ES-I3 (cell line): ENCODE measurements around the gene C12orf56.
"Not testable (repeated sequence)": the region's sequence is repeated elsewhere in the genome, so short reads cannot be mapped to it uniquely, and the experiment has no call there.

Experiments used
- H3K36me3 ChIP-seq: 2 replicates; pipeline ENCODE4 v1.6.1; 2013; ENCODE audit warnings: mild to moderate bottlenecking, low read length, control low read depth, moderate library complexity; ENCODE audit not compliant: insufficient read depth
- H3K4me1 ChIP-seq: 2 replicates; pipeline ENCODE4 v1.6.1; 2013; ENCODE audit warnings: mild to moderate bottlenecking, control low read depth, low read length; ENCODE audit not compliant: insufficient read depth
- H3K9ac ChIP-seq: 2 replicates; pipeline ENCODE4 v1.6.1; 2013; ENCODE audit warnings: low read depth, mild to moderate bottlenecking, low read length, moderate library complexity
- H3K9me3 ChIP-seq: 2 replicates; pipeline ENCODE4 v1.6.1; 2013; ENCODE audit warnings: mild to moderate bottlenecking, low read length, moderate library complexity; ENCODE audit not compliant: control insufficient read depth, insufficient read depth

The C12orf56 gene

GRCh38 chr12:64404470-64405256, 14.1 kb upstream of the C12orf56 start:
- H3K36me3 ChIP-seq = peaks cover under 1% of the 10 kb centered on the region
- H3K9me3 ChIP-seq = no peaks in the 10 kb centered on the region
- H3K9ac ChIP-seq = peak overlapping the region; percentile 95
- no peaks in the 10 kb centered on the region; the same call in none of the 2 replicates for H3K4me1 ChIP-seq

GRCh38 chr12:64403707-64404469, 13.3 kb upstream of the C12orf56 start, which contains the start of gene XPOT:
XPOT (plus strand) TSS chr12:64404392; CDS start chr12:64410036, 5,644 bp downstream.
- Histone ChIP-seq H3K36me3 (no peaks in the 10 kb centered on the region; the same call in 1 of the 2 replicates), H3K9me3 (no peaks in the 10 kb centered on the region), H3K9ac (peak within 1 kb of the TSS; percentile 95), H3K4me1 (no peaks in the 10 kb centered on the region; the same call in none of the 2 replicates)

- no peaks in the 10 kb centered on the region; the same call in 1 of the 2 replicates for H3K9me3 ChIP-seq
- H3K9ac ChIP-seq = no peak overlapping the region
- no peaks in the 10 kb centered on the region; the same call in none of the 2 replicates for H3K4me1 ChIP-seq
- H3K36me3 ChIP-seq = no peaks in the 10 kb centered on the region
Measured at GRCh38 chr12:64402181-64402580, 11.6 kb upstream of the C12orf56 start.

- H3K9ac ChIP-seq = no peak overlapping the region
Measured at GRCh38 chr12:64400041-64400440, 9.5 kb upstream of the C12orf56 start.

GRCh38 chr12:64395739-64396138, 5.2 kb upstream of the C12orf56 start:
- H3K36me3 ChIP-seq = no peaks in the 10 kb centered on the region

More at GRCh38 chr12:64400041-64400440, 9.5 kb upstream of the C12orf56 start:
- Histone ChIP-seq H3K36me3 (no peaks in the 10 kb centered on the region), H3K9me3 (no peaks in the 10 kb centered on the region; the same call in 1 of the 2 replicates), H3K4me1 (no peaks in the 10 kb centered on the region; the same call in 1 of the 2 replicates)

GRCh38 chr12:64392221-64392620, 1.7 kb upstream of the C12orf56 start:
- Histone ChIP-seq H3K4me1 (no peaks in the 10 kb centered on the region), H3K9ac (no peak overlapping the region)

More at GRCh38 chr12:64395739-64396138, 5.2 kb upstream of the C12orf56 start:
- Histone ChIP-seq H3K9ac (no peak overlapping the region), H3K4me1 (no peaks in the 10 kb centered on the region; the same call in 1 of the 2 replicates), H3K9me3 (no peaks in the 10 kb centered on the region; the same call in 1 of the 2 replicates)

GRCh38 chr12:64389154-64389553, 1.4 kb downstream of the C12orf56 start:
- H3K9me3 ChIP-seq = no peaks in the 10 kb centered on the region
- no peak overlapping the region for H3K9ac ChIP-seq
- no peaks in the 10 kb centered on the region for H3K36me3 ChIP-seq
- H3K4me1 ChIP-seq = no peaks in the 10 kb centered on the region

More at GRCh38 chr12:64392221-64392620, 1.7 kb upstream of the C12orf56 start:
- no peaks in the 10 kb centered on the region for H3K36me3 ChIP-seq
- no peaks in the 10 kb centered on the region for H3K9me3 ChIP-seq

GRCh38 chr12:64387197-64387816, 3.3 kb downstream of the C12orf56 start:
- no peaks in the 10 kb centered on the region for H3K4me1 ChIP-seq
- H3K36me3 ChIP-seq = no peaks in the 10 kb centered on the region
- H3K9me3 ChIP-seq = no peaks in the 10 kb centered on the region
- no peak overlapping the region for H3K9ac ChIP-seq

- no peaks in the 10 kb centered on the region for H3K9me3 ChIP-seq
- H3K9ac ChIP-seq = no peak overlapping the region
- H3K4me1 ChIP-seq = no peaks in the 10 kb centered on the region
- H3K36me3 ChIP-seq = no peaks in the 10 kb centered on the region
Measured at GRCh38 chr12:64385468-64385867, 5.1 kb downstream of the C12orf56 start.

- no peak overlapping the region for H3K9ac ChIP-seq
- H3K36me3 ChIP-seq = no peaks in the 10 kb centered on the region
Measured at GRCh38 chr12:64385019-64385418, 5.5 kb downstream of the C12orf56 start.

GRCh38 chr12:64383675-64384074, 6.9 kb downstream of the C12orf56 start:
- no peaks in the 10 kb centered on the region for H3K4me1 ChIP-seq
- H3K9ac ChIP-seq = no peak overlapping the region
- no peaks in the 10 kb centered on the region for H3K36me3 ChIP-seq
- no peaks in the 10 kb centered on the region for H3K9me3 ChIP-seq

More at GRCh38 chr12:64385019-64385418, 5.5 kb downstream of the C12orf56 start:
- H3K4me1 ChIP-seq = no peaks in the 10 kb centered on the region
- no peaks in the 10 kb centered on the region for H3K9me3 ChIP-seq

- no peaks in the 10 kb centered on the region for H3K36me3 ChIP-seq
- no peaks in the 10 kb centered on the region for H3K9me3 ChIP-seq
- no peaks in the 10 kb centered on the region for H3K4me1 ChIP-seq
- no peak overlapping the region for H3K9ac ChIP-seq
Measured at GRCh38 chr12:64362721-64363305, 27.7 kb downstream of the C12orf56 start.

- not testable (repeated sequence) for H3K9me3 ChIP-seq, H3K36me3 ChIP-seq, H3K9ac ChIP-seq, H3K4me1 ChIP-seq
Measured at GRCh38 chr12:64361173-64361572, 29.4 kb downstream of the C12orf56 start.

GRCh38 chr12:64356209-64356608, 34.3 kb downstream of the C12orf56 start:
- not testable (repeated sequence) for H3K9ac ChIP-seq, H3K36me3 ChIP-seq, H3K4me1 ChIP-seq
- H3K9me3 ChIP-seq = peaks cover 12% of the 10 kb centered on the region
